Retinal pigment epithelial cell (primary cell): ENCODE data around the gene TTC21B.
A peak's percentile ranks its signal among the peaks of the same experiment; 100 is the strongest.
"Not testable (repeated sequence)": the region's sequence is repeated elsewhere in the genome, so short reads cannot be mapped to it uniquely, and the experiment has no call there.

Experiments used
- DNase-seq: peaks from one replicate; pipeline ENCODE4 v3.0.0-alpha.2; 2010; ENCODE audit warnings: low read depth
- H3K4me3 ChIP-seq: 2 replicates; pipeline ENCODE4 v1.5.1; 2011; ENCODE audit warnings: mild to moderate bottlenecking, low read length, control low read depth, moderate library complexity
- TF ChIP-seq, protein P1 (sequence below): conservative IDR thresholded peaks from 2 replicates; pipeline ENCODE4 v1.5.1; 2011; ENCODE audit warnings: low read depth, low read length, control low read depth, inconsistent platforms

Gene TTC21B

DNA sequence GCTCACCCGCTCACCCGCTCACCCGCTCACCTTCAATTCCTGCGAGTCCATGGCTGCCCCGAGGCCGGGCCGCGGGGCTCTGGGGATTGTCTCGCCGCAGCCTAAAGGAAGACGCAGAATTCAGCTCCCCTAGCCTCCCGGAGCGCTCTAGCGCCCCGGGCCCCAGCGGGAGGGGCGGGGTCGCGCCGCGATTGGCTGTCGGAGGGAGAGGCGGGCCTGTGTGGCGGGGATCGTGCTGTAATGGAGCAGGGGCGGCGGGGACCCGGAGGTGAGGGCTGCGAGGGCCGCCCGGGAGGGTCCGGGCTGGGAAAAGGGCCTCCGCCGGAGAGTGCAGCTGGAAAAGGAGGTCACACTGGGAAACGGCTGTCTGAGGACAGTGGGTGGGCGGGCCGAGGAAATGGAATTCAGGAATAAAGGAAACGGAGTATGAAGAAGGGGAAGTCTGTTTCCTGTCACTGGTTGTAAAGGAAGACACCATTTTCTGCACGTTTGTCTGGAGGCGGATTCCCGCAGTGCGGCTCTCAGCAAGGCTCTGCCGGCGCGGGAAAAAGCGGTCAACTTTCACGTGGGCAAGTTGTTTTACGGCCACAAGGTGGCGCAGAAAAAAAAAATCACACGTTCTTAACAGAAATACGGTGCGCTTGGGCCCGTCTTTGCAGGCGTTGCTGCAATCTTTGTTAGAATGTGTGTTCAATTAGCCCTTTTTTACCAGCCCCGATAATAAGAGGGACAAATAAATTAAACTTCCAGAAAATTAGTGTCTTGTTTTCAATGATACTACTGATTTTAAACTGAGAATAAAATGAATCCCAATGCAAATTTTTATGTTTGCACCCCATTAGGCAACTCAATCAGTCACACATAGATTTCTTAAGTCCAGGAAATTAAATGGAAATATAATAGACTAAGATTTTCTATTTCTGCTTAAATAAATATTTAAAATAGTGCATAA is at the start of gene TTC21B:
TSS of gene TTC21B (minus strand) at position 122 of the 952 bp plus-strand sequence. CDS start at position 51, 71 bp downstream.
- peak within 1 kb of the TSS; percentile 82 for H3K4me3 ChIP-seq
- DNase-seq: peak; percentile 80
- TF ChIP-seq, protein P1, sequence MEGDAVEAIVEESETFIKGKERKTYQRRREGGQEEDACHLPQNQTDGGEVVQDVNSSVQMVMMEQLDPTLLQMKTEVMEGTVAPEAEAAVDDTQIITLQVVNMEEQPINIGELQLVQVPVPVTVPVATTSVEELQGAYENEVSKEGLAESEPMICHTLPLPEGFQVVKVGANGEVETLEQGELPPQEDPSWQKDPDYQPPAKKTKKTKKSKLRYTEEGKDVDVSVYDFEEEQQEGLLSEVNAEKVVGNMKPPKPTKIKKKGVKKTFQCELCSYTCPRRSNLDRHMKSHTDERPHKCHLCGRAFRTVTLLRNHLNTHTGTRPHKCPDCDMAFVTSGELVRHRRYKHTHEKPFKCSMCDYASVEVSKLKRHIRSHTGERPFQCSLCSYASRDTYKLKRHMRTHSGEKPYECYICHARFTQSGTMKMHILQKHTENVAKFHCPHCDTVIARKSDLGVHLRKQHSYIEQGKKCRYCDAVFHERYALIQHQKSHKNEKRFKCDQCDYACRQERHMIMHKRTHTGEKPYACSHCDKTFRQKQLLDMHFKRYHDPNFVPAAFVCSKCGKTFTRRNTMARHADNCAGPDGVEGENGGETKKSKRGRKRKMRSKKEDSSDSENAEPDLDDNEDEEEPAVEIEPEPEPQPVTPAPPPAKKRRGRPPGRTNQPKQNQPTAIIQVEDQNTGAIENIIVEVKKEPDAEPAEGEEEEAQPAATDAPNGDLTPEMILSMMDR: peak; percentile 72

DNA sequence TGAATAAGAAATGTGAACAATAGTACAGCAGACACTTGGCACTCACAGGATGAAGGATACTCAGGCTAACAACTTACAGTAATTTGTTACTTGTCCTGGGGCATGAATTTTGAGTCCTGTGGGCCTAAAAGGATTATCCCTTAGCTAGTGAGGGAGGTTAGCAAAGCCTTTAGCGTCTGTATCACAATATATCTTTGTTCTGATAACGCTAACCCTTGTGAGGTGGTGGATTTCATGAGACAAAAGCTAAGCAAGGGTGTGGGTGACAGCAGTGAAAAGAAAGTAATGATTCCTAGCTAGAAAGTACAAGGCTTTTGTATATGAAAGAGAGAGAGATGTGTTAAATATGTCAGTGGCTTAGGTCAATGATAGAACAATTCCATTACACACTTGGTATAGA is 46.8 kb upstream of the TTC21B start:
- DNase-seq: no peak
- TF ChIP-seq, protein P1: no peak
- no peak overlapping the region for H3K4me3 ChIP-seq

DNA sequence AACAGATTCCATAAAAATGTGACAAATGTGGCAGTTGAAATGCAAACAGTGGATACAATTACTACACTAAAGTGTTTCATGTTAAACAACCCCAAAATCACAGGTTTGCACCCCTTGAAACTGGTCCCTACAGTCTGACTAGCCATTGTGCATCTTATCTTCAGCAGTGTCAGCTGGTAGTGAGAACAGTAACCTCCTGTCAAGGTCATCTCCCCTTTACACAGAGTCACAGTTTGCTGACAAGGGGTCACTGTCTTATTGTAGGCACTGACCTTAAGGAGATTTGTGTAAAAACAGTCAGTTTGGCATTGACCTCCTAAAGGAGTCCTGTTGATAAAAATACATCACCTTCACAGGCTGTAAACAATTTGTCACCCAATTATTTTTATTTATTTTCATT is 37.3 kb upstream of the TTC21B start:
- TF ChIP-seq, protein P1: no peak
- DNase-seq: no peak

DNA sequence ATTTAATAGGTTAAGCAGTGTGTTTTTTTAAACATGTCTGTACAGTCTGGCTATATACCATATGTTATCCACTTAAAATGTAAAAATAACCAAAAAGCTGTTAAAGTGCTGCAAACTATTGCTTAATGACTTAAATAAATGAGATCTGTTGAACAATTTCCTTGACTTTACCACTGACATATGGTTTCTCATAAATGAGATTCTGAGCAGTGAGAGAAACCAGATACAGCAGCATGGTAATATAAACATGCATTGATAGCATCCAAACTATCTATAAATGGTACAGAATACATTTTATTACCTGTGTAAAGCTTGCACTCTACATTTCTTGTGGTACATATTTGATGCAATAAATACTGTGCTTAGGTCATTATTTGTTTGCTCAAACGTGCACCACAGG is 36.3 kb upstream of the TTC21B start:
- H3K4me3 ChIP-seq: no peak overlapping the region
- DNase-seq: no peak
- TF ChIP-seq, protein P1: no peak

More for the DNA sequence above, 37.3 kb upstream of the TTC21B start:
- H3K4me3 ChIP-seq: no peak overlapping the region

DNA sequence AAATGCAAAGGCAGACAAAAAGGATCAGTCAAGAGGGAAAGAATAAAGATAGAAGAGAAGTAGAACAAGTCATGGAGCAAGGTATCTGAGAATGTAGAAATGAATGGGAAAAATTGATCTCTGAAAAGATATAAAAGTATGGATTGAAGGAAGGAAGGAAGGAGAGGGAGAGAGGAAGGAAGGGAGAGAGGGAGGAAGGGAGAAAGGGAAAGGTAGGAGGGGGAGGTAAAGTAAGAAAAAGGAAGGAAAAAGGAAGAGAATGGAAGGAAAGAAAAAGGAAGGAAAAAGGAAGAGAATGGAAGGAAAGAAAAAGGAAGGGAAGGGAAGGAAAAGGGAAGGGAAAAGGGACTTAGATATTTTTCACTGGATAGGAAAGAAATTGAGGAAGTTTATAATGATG is 31.5 kb upstream of the TTC21B start:
- no peak for DNase-seq
- TF ChIP-seq, protein P1: no peak

DNA sequence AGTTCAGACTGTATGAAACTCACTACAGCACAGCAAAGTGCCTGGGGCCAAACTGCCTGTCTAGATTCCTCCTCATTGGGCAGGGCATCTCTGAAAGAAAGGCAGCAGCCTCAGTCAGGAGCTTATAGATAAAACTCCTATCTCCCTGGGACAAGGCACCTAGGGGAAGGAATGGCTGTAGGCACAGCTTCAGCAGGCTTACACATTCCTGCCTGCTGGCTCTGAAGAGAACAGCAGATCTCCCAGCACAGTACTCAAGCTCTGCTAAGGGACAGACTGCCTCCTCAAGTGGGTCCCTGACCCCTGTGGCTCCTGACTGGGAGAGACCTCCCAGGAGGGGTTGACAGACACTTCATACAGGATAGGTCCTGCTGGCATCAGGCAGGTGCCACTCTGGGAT is 18.6 kb upstream of the TTC21B start:
- not testable (repeated sequence) for H3K4me3 ChIP-seq, DNase-seq

More for the DNA sequence above, 31.5 kb upstream of the TTC21B start:
- H3K4me3 ChIP-seq: no peak overlapping the region

DNA sequence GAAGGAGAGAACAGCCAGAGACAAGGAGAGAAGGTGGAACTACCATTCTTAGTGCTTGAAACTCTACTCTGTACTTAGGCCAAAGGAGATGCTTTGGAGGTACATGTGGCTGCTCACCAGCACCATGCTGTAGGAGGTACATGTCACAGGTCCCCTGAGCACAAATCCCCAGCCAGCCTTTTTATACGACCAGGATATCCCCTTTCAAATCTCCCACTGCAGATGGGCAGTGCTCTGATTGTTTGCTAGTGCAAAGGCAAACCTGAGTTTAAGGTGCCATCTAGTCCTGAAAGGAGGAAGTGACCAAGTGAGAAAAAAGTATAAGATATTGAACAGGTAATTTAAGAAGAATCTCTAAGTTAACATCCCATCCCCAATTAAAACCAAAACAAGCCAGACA is 17.1 kb upstream of the TTC21B start:
- no peak for DNase-seq
- TF ChIP-seq, protein P1: no peak
- H3K4me3 ChIP-seq: no peak overlapping the region
